ENCODE measurements around the gene PLA2G3. TPM values are rescaled to one million over a fixed set of nuclear protein-coding genes. Genes with fewer than 3 reads are reported as not detected.

PLA2G3 gene
- total RNA-seq, 1 experiment from 2014 or later: not detected

- CTCF ChIA-PET: no interaction called here
- no peaks in the 10 kb centered on the region for H3K4me1 ChIP-seq (ENCODE audit: control insufficient read depth, insufficient read depth, low read length)
- no TSS peak for BruUV-seq (replicated peaks)
- no peak overlapping the region for H3K4me3 ChIP-seq (ENCODE audit: low read depth in 2 of 2, low read length in 2 of 2)
- intact Hi-C loops (cut with micrococcal nuclease; ENCODE audit: unreplicated experiment) (no loop called here), in situ Hi-C loops (cut with HindIII; ENCODE audit: low pct_unique_long_range_greater_than_20kb, low sequenced_read_pairs) (no loop called here)
- POLR2A ChIA-PET: no interaction called here
- DNase-seq (ENCODE audit: low read depth, low spot score) (no peak), ATAC-seq (no peak)
- TF ChIP-seq SIN3A (IDR thresholded peaks at IDR 0.05; ENCODE audit: borderline replicate concordance, insufficient read depth, low read depth, low read length) (no peak), POLR2AphosphoS5 (IDR thresholded peaks at IDR 0.05; ENCODE audit: low read depth, low read length) (no peak), REST (IDR thresholded peaks at IDR 0.05; ENCODE audit: insufficient read depth in 1 of 2, low read depth in 2 of 2, low read length in 1 of 2) (no peak), CTCF (IDR thresholded peaks at IDR 0.05) (no peak), TCF7L2 (IDR thresholded peaks at IDR 0.05; ENCODE audit: low read depth, low read length) (no peak)
- no peaks in the 10 kb centered on the region for H3K27me3 ChIP-seq (ENCODE audit: control insufficient read depth, insufficient read depth, low read length)
- H3K27ac ChIP-seq (ENCODE audit: low read length): no peak overlapping the region
- no peaks in the 10 kb centered on the region for H3K36me3 ChIP-seq (ENCODE audit: control insufficient read depth, insufficient read depth, low read length)
- no peaks in the 10 kb centered on the region for H3K9me3 ChIP-seq (ENCODE audit: control insufficient read depth, insufficient read depth, low read depth, low read length)
These were observed 4.2 kb downstream of the PLA2G3 start for GRCh38 chr22:31136155-31136554.

GRCh38 chr22:31135706-31136105 lies 4.6 kb downstream of the PLA2G3 start:
- no peak overlapping the region for H3K27ac ChIP-seq (ENCODE audit: low read length)
- ATAC-seq: no peak
- intact Hi-C loops (cut with micrococcal nuclease; ENCODE audit: unreplicated experiment): no loop called here
- no peaks in the 10 kb centered on the region for H3K4me1 ChIP-seq (ENCODE audit: control insufficient read depth, insufficient read depth, low read length)
- no peaks in the 10 kb centered on the region for H3K36me3 ChIP-seq (ENCODE audit: control insufficient read depth, insufficient read depth, low read length)
- TF ChIP-seq REST (IDR thresholded peaks at IDR 0.05; ENCODE audit: insufficient read depth in 1 of 2, low read depth in 2 of 2, low read length in 1 of 2): no peak
- in situ Hi-C loops (cut with HindIII; ENCODE audit: low pct_unique_long_range_greater_than_20kb, low sequenced_read_pairs): no loop called here
- DNase-seq (ENCODE audit: low read depth, low spot score): no peak
- H3K9me3 ChIP-seq (ENCODE audit: control insufficient read depth, insufficient read depth, low read depth, low read length): no peaks in the 10 kb centered on the region
- CTCF ChIA-PET: no interaction called here
- H3K27me3 ChIP-seq (ENCODE audit: control insufficient read depth, insufficient read depth, low read length): no peaks in the 10 kb centered on the region
- POLR2A ChIA-PET: no interaction called here
- no peak overlapping the region for H3K4me3 ChIP-seq (ENCODE audit: low read depth in 2 of 2, low read length in 2 of 2)
- no TSS peak for BruUV-seq (replicated peaks)

Measured in Panc1 (cell line).